GM21360 (cell line): ENCODE results near the gene TMEM238L.

ENCODE experiments used
- ATAC-seq: cut with Tn5 transposase; IDR thresholded peaks from one replicate; pipeline ENCODE4 v1.9.1; 2021; ENCODE audit warnings: mild to moderate bottlenecking, moderate library complexity; ENCODE audit not compliant: unreplicated experiment

TMEM238L gene

DNA sequence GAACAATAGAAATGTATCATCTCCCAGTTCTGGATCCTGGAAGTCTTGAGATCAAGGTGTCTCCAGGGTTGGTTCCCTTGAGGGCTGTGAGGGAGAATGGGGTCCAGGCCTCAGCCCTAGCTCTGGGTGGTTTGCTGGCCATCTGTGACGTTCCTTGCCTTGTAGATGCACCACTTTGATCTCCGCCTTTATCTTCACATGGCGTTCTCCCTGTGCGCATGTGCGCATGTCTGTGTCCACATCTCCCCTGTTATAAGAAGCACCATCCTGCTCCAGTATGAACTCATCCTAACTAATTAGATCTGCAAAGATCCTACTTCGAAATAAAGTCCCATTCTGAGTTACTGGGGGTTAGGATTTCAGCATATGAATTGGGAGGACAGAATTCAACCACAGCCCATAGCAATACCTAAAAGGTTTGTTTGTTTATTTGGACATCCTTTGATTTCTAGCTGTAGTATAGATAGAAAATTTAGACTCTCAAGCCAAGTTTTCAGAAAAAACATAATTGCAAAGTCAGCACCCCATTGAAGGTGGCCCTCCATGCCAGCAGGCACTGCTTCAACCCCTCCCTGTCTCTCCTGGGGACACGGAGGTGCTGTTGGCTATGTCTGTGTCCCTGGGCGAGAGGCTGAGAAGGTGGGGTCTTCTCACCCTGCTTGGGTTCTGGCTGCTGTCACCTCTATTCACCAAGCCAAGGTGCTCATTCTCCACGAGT is 2.8 kb upstream of the TMEM238L start:
- ATAC-seq: no peak

DNA sequence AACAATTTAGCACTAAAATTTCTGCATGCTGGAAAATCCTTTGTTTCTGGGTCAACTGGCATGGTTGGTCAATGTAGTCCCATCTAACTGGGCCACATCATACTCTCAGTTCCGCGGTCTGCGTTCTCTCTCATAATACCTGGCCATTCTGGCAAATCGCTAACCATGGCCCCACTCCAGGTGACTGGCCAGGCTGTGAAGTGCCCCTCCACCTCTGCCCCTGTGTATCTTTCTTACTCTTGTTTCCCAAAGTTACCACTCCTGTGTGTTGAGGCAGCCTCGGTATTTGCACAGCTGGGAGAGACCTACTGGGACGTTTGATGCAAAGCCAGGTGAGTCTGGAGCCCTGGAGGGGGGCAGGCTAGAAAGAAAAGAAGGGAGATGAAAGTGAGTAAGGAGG is 2.0 kb upstream of the TMEM238L start:
- no peak for ATAC-seq

DNA sequence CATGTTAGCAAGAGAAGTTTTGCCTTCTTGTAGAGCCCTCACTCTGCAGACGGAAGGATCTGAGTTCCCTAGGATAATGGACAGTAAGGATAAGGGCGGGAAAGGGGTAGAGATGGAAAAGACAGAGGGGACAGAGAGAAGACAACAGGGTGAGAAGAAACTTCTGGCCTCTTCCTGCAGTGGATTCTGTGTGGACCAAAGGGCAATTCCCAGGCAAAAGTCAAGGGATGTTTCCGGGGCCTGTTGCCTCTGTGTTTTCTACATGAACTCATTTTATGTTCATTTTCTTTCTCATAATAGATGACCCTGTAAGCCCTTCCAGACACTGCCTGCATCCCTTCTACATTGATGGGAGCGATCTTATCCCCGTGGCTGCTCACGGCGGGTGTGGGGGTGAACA is 647 bp upstream of the TMEM238L start:
- no peak for ATAC-seq

DNA sequence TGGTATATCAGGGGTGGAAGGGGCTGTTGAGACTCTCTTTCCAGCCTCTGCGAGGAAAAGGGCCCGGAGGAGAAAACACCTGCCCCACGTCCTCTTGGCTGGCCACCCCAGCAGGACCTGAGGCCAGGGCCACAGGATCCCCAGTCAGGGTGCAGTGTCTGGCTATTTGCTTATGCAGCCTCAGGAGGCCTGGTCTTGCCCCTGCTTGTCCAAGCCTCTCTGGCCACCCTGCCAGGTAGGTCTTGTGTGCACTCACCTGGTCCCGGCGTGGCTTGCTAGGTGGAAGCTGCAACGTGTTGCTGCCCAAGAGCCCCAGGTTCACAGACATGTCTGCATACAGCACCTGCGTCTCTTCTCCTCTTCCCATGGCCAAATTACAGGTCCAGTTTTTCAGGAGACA is 549 bp downstream of the TMEM238L start:
- ATAC-seq: no peak

DNA sequence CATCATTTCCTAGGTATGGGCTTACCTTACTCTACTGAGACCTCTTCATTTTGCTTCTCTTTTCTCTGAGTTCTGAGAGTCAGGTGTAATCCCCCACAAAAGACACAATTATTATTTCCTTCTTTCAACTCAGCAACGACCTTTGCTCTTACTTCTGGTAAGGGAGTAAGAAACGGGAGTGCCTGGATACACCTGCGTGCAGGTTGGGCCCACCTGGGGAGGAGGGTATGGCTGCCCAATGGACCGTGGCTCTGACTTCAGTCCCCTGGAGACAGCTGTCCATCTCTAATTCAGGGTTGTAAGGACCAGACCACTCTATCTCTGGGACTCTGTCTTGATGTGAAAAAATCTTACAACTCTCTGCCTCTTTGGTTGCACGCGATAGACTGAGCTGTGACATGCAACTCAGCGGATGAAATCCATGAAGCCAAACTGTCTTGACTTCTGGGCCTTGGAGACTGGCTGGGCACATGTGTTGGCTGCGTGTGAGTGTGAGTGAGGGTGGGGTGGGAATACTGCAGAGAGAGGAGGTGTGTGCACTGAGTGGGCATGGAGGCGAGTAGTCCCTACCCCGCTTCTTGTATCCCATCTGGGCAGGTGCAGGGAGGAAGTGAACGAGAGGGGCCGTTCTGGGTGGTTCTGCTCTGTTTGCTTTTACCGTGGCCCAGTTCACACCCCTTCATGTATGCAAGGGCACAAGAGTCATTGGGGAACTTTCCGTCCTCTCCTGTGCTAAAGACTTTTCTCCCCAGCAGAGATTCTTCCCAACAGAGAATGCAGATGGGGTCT is 1.2 kb downstream of the TMEM238L start:
- no peak for ATAC-seq

DNA sequence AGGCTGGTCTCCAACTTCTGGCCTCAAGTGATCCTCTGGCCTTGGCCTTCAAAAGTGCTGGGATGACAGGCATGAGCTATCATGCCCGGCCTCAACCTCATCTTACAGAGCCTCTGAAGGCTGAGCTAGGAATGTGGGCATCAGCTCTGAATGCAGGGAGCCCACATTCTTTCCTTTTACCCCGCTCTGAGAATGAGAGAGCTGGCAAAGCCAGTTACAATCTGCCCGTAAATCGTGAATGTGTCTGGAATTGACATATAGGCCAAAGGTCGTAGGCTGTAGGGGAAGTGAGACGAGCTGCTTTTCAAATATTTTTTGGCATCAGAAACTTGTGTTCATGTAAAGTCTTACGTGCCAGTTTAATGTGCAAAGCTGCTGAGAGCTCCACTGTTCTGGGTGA is 4.5 kb downstream of the TMEM238L start:
- ATAC-seq: no peak

DNA sequence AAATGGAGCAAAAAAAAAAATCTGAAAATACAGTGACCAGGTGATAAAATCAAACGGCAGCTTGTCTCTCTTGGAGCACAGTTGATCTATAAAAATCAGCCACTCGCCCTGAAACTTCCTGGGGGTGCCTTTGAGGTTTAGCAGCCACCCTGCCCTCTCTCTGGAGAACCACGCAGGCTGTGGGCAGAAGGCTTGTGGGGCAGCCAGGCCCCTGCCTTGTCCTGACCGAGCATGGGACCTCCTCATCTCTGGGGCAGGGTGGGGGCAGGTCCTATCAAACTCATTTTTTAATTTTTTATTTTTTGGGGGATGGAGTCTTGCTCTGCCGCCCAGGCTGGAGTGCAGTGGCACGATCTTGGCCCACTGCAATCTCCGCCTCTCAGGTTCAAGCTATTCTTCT is 5.0 kb downstream of the TMEM238L start:
- ATAC-seq: no peak

DNA sequence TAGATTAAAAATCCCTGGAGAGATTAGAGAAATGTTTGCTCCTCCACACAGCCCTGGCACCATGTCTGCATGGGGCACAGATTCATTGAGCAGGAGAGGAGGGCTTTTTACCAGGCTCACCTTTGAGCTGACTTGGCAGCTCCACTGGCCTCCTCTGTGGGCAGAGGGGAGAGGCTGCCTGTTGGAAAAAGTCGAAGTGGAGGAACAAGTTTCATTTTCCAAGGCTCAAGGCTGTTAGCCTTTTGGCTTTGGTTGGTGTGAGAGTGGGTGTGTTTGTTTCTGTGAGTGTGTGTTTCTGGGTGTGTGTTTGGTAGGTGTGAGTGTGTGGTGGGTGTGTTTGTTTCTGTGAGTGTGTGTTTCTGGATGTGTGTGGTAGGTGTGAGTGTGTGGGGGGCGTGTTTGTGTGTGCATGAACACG is 5.6 kb downstream of the TMEM238L start:
- ATAC-seq: no peak

DNA sequence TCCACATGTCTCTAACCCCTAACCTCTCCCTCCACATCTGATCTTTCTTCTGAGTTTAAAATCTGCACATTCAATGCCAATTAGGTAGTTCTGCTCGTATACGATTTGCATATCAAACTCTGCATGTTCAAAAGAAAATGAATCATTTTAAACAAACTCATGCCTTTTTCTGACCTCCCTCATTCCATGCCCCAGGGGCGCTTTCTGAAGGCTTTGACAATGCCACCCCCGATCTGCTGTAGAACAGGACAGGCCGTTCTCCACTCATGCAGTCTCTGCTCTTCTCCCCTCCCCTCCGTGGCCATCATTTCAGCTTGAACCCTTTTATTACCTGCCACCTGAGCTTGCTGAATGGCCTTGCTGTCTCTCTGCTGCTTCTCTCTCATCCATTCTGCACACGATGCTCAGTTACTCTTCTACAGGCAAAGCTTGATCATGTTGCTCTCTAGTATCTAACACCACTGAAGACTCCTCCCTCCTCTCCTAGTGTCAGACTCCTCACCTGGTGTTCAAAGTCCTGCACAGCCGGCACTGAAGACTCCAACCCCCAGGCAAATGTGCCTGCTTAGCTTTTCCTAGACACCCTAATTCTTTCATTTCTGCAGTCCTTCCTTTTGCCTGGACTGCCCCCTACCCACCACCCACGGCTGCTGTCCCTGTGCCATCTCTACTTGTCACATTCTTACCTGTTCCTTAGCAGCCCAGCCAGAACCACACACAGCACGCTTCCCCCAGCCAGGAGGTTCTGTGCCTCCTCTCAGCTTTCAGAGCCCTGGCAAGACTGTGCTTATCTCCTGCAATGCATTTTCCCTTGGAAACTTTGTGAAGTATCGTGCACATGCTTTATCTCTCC is 6.2 kb downstream of the TMEM238L start:
- ATAC-seq: no peak

DNA sequence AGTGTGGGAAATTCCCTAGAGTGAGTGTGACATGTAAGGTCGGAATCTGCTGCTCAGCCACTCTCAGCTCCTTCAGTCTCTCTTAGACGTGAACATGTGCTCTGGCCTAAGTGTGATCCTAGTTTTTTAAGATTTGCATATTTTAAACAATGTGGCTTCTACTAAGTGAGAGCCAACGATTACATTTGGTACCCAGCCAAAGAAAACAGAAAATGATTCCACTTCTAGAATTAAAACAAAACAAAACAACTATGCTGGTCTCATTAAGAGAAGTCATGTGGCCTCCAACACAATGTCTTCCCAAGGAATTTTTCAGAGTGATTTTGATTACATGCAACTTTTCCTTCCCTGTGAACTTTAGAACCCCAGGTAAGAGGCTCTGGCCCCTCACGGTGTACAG is 10.1 kb downstream of the TMEM238L start:
- ATAC-seq: no peak

DNA sequence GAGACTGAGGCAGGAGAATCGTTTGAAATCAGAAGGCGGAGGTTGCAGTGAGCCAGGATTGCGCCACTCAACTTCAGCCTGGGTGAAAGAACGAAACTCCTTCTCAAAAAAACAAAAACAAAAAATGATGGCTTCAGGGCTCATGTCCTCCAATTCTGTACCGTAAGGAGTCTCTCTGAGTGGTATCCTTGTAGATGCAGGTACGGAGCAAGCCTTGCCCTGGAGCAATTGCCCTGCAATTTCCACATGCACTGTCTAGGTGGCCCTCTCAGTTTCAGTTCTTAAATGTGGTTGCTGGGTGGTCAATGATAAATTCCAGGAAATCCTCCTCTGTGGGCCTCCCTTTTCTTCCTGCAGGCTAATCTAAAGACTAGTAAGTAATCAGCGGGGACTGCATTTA is 10.6 kb downstream of the TMEM238L start:
- ATAC-seq: no peak

DNA sequence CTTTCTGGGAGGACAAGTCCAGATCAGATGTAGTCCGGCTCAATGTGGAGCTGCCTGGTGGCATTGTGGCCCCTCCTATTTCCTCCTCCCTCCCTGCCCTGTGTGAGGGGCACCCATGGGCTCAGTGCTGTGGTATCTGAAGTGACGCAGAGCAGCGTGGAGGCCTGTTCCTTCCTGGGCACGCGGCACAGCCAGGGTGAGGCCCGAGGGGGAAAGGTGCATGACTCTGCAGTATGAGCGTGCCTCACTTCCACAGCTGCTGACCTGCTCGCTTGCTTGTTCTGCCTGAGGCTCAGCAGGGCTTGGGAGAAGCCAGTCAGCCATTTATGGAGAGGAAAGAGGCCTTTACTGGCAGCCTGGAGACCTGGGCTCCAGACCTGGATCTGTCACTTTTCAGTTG is 11.7 kb downstream of the TMEM238L start:
- no peak for ATAC-seq

DNA sequence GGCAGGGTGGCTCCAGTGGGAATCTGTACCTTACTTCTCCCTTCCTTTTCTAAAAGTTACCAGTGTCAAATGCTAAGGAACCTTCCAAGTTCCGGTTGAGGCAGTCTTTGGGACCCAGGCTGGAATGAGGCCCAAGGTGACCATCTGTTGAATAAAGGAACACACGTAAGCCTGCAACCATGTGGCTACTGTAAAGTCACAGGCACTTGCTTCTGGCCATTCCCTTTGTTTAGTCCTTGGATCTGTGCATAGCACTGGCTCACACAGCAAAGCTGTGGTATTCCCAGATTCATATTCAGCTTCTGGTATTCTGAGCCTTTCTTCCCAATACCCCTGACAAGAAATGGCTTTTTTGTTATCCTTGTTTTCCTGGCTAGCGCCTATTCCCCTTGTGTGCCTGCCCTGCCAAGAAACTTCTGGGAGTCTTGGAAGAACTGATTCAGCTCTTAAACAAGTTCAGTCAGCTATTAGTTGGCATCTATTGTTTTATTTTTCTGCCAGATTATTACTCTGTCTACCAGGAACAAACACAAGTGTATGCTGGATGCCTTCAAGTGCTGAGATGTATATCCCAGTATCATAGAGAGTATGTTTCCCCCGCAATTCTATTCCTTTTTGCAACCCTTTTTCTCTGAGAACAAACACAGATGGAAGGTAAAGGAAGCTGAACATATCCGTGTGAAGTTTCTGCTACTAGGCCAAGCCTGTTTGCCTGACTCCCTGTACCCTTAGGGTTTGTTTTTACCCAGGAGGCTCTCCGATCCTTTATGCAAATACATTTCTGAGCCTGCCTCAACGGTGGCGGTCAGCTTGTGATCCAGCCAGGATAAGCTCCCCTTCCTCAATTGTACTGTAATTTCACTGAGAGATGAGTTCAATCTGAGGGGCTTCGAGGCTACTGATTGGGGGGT is 13.2 kb downstream of the TMEM238L start:
- ATAC-seq: no peak

DNA sequence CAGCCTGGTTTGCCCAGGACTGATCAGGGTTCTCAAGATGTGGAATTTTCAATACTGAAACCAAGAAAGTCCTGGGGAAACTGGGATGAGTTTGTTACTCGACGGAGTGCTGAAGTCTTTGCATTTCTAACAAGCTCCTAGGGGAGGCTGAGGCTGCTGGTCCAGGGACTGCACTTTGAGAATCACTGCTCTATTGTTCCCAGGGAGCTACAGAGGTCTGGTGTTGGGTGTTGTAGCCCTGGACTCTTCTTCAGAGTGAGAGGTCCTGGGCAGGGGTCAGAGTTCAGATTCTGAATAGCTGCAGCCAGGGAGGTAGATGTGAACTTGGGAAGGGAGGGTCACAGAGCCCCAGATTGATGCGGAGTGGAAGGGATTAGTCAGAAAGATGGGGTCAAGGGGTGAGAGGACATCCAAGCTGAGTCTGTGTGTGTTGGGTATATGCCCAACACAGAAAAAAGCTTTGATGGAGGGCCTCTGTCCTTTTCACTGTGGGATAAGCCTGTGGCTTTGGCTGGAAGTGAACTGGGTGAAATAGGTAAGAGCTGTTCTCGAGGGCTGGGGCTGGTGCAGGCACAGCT is 14.1 kb downstream of the TMEM238L start:
- ATAC-seq: no peak

DNA sequence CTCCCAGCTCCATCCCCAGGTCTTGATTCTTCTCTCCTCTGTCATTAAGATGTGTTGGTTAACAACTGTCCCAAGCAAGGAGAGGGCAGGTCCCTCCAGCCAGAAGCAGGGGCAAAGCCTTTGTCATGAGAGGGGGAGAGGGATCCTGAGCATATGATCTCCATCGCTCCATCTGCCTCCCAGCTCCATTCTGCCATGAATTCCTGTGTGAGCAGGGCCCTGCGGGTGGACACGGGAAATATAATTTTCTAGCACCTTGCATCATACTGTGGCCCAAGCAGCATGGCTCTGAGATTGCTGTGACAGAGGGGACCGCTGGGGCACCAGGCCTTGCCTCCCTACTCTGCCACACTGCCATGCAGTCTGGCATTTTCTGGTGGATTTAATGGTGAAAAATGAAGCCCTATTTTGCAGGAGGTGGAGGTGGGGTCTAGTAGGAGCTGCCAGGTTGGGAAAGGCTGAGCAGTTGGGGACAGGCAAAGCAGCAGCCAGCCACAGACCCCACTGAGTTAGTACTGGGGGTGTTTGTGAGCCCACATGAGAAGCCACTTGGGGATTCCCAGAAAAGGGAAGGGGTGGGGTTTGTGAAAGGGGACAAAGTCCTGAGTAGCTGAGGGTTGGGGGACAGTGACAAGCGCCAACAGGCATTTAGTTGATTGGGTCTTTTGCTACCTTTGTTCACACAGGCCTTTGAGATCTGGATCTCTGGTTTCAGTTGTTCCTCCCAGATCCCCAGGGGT is 16.4 kb downstream of the TMEM238L start:
- no peak for ATAC-seq

DNA sequence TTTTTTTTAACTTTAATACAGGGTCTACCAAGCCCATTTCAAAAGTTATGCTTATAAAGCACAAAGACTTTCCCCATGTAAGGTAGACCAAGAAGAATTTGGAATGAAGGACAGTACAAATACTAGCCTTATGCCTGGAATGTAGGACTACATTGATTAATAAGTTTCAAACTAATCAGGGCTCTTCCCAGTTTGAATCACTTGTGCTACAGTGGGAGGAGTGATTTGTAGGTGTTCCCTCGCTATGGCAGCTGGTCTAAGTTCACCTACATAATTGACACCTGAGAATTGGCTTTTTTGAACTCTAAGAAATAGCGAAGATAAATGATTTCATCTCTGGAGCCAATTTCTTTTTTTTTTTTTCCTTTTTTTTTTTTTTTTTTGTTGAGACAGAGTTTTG is 18.6 kb downstream of the TMEM238L start:
- ATAC-seq: no peak

DNA sequence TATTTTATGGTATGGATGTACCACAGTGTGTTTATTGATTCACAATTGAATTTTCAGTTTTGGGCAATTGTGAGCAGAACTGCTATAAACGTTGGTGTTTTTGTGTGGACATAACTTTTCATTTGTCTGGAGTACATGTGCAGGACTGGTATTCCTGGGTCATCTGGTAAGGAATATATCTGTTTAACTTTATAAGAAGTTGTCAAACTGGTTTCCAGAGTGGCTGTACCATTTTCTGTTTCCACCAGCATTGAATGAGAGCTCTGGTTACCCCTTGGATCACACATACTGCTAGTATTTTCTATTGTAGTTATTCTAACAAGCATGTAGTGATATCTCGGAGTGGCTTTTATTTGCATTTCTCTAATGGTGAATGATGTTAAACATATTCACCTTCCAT is 24.3 kb downstream of the TMEM238L start:
- no peak for ATAC-seq

DNA sequence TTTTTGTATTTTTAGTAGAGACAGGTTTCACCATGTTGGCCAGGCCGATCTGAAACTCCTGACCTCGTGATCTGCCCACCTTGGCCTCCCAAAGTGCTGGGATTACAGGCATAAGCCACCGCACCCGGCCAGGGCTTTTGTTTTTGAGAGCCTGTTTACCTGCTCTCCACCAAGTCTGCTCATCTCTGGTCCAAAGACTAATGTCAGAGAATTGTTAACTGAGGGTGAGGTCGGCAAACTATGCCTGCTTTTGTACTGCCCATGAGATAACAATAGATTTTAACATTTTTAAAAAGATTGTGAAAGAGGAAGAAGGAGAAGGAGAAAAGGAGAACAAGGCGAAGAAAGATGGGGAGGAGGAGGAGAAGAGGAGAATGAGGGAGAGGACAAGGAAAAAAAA is 26.0 kb downstream of the TMEM238L start:
- ATAC-seq: no peak

DNA sequence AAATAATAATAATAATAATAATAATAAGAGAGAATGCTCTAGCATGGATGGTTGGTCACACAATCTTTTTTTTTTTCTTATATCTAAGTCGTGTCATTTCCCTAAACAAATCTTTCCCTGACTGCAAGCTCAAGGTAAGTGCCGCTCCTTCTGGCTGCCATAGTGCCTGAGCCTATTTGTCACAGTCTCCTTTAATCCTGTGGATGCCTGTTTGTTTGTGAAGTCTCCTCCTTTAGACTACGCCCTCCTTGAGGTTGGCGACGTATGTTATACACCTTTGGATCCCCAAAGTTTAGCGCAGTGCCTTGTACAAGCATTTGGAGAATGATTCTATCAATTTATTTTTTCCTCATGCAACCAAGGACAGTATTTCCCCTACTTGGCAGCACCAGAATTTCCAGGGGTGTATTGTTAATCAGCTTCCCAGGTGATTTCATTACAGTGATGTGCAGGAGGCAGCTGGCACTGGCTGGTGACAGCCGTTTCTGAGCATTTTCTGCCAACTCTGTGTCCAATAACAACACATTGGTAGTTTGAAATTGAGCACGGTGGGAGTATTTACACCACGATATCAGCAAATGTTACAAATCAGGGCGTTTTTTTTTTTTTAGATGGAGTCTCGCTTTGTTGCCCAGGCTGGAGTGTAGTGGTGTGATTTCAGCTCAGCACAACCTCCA is 26.6 kb downstream of the TMEM238L start:
- ATAC-seq: no peak
